Activated naive CD8-positive, alpha-beta T cell treated with anti-CD3 and anti-CD28 coated beads, Interleukin-2, amount 50 U/mL, for 16 hours (primary cell): Measurements from ENCODE around the gene ZNF646.
"Not testable (repeated sequence)": the region's sequence is repeated elsewhere in the genome, so short reads cannot be mapped to it uniquely, and the experiment has no call there.

Experiments used
- DNase-seq: peaks from one replicate; pipeline ENCODE4 v3.0.0-alpha.2; 2020; ENCODE audit warnings: low read depth, low spot score

The ZNF646 gene

GRCh38 chr16:31084584-31085302 lies 10.5 kb downstream of the ZNF646 start:
- no peak for DNase-seq

GRCh38 chr16:31085411-31085810 lies 11.2 kb downstream of the ZNF646 start:
- DNase-seq = no peak

DNA sequence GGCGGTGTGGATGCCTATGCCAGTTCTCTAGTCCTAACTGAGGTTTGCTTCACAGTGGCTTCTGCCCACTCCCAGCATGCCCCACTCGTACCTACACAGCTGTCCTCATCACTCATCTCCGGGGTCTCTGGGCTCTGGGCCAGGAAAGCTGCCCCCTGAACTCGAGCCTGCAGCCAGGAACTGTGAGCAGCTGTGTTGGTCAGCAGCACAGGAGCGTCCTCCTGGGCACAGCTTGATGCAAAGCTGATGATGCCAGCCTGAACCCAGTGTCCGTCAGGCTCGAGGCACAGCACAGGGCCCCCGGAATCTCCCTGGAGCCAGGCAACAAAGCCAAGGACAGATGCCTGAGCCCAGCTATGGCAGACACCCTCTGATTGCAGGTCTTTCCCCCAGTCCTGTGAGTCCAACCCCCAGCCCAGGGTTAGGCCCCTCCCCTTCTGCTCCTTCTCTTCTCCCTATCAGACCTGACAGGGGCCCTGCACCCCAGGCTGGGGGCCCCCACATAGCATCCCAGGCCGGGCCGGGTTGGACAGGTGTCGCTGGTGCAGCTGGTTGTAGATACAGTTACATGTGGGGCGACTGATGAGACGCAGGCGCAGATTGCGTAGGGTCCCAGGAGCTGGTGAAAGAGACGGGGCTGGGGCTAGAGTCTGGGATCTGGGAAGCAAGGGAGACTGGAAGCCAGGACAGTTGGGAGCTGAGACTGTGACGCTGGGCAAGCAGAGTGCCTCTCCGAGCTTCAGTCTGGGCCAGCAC lies 11.8 kb downstream of the ZNF646 start:
- no peak for DNase-seq

- no peak for DNase-seq
Observed at GRCh38 chr16:31086629-31086906, 12.3 kb downstream of the ZNF646 start.

- no peak for DNase-seq
Observed at GRCh38 chr16:31087481-31087880, 13.3 kb downstream of the ZNF646 start.

DNA sequence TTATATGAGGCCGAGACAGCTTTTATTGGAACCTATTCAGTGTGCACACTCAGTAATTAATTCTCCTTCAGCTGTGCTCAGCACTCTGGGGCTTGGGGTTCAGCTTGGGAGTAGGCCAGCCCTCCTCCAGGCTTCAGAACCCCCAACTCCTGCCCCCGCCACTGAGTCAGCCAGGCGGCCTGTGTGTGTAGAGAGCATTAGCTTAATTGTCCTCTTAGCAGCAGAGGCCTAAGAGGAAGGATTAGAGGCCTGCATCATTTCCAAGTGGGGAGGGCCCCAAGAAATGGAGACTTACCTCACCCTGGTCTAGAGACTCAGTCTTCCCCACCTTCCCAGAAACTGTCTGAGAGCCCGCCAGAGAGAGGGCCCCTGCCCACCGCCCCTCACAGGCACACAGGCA lies 13.7 kb downstream of the ZNF646 start:
- DNase-seq = no peak

- DNase-seq = no peak
Observed at GRCh38 chr16:31088459-31089183, 14.4 kb downstream of the ZNF646 start, which contains the start of gene PRSS53. PRSS53 (minus strand) TSS chr16:31088943; CDS start chr16:31088809, 134 bp downstream.

DNA sequence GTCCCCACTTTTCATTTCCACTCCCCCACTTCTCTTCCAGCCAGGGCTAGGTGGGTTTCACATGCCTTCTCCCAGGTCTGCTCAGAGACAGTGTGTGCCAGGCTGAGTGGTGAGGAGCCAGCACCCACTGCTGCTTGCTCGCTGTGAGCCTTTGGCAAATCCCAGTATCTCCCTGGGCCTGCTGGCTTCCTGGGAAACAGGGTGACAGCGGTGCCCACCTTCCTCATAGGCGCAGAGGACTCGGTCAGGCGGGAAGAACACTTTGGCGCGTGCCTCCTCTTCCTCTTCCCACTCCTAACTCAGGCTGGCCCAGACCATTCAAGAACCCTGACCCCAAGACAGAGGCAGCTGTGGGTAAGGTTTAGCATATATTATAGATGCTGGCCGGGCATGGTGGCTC lies 15.0 kb downstream of the ZNF646 start:
- no peak for DNase-seq

DNA sequence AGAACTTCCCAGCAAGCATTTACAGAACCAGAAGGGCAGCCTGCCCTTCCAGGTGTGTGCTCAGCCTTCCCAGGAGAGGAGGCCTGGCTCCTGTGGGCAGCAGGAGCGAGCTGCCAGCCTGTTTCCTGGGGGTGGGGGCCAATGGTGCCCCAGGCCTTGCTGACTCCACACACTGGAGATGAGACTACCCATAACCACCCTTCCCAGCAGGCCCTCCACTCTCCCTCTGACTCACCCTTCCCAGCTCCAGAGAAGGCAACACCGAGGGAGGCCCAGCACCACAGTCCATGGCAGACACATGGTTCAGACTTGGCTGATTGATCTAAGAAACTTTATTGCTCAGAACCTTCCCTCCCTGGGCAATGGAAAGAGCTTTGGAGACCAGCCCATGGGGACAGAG lies 16.3 kb downstream of the ZNF646 start:
- no peak for DNase-seq

GRCh38 chr16:31092330-31092729 lies 18.1 kb downstream of the ZNF646 start:
- DNase-seq = no peak

DNA sequence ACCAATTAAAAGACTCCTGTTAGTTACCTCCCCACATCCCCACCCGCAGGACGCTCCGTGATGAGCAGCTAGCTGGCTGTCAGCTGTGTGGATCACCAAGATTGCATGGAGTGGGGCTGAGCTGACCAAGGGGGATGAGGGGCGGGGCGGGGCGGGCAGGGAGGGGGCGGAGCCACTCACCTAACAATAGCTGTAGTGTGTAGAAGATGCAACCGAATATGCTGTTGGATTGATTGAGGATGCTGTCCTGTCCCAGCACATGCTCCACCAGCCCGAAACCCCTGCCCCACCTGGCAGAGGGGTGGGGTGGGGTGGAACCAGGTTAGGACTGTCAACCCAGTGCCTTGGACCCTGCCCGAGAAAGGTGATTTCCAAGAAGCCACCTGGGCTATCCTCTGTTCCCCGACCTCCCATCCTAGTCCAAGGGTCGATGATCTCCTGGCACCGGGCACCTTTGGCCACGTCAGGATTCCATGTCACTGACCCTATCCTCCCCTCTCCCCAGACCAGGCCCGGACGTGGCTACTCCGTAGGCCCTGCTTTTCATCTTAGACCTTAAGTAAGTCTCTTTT lies 19.0 kb downstream of the ZNF646 start:
- DNase-seq = no peak

DNA sequence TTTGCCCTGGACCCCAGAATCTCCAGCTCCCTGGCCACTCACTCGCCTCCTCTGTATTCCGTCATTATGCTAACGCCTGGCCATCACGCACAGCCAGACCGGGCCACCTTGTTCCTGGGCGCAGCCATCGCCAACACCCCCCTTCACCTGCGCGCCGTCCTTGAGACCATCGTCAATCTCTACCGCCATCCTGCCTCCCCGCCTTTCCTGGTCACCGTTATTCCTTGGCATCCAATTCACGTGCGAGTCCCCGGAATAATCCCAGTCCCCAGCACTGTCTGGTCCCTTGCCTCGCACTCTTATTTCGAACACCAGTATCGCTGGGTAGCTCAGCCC lies 19.8 kb downstream of the ZNF646 start:
- DNase-seq = no peak

- DNase-seq = peak; percentile 59
Observed at GRCh38 chr16:31094424-31095120, 20.4 kb downstream of the ZNF646 start, which contains the start of gene VKORC1. VKORC1 (minus strand) TSS chr16:31094797; CDS start chr16:31094729, 68 bp downstream.

DNA sequence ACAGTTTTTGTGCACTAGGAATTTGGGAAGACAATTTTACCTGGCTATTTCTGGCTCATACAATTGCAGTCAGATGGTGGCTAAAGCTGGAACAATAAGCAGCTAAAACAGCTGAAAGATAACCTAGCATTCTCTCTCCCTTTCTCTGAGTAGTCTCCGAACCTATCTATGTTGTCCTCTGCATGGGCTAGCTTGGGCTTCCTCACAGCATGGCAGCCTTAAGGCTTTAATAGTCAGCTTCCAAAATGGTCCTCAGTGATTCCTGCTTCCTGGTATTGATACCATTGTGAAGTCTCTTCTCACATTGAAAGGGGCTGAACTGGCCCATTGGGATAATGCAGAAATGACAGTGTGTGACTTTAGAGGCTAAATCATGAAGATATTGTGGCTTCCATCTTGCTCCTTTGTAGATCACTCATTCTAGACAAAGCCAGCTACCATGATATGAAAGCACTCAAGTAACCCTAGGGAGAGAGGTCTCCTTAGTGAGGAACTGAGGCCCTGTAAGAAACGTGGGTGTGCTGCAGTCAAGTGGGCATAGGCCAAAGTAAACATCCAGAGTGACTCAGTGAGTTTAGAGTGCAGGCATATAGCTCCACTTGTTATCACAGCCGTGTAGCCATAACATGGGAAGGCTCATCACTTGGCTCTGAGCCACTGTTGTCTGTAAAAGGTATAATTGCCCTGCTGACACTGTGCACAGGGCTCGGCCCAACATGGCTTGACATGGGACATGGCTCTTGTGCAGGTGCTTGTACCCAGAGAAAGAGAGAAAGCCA lies 25.8 kb downstream of the ZNF646 start:
- no peak for DNase-seq

DNA sequence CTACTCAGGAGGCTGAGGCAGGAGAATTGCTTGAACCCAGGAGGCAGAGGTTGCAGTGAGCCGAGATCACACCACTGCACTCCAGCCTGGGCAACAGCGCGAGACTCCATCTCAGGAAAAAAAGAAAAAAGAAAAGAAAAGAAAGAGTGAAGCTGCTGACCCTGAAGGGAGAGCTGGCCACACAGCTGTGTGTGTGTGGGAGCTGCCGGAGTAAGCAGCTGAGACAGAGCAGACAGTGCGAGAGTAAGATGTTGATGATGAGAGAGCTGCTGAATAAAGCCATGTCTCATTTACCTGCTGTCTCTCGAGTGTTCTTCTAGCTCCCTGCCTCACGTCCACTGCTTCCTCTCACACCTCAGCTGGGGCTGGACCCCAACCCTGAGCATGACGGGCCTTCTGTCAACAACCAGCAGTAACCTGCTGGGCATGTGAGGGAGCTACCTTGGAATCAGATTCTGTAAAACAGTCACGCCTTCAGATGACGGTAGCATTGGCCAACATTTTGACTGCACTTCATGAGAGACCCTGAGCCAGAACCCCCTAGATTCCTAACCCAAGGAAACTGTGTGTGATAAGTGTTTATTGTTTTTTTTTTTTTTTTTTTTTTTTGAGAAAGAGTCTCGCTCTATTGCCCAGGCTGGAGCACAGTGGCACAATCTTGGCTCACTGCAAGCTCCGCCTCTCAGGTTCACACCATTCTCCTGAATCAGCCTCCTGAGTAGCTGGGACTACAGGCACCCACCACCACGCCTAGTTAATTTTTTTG lies 26.8 kb downstream of the ZNF646 start:
- DNase-seq = not testable (repeated sequence)

DNA sequence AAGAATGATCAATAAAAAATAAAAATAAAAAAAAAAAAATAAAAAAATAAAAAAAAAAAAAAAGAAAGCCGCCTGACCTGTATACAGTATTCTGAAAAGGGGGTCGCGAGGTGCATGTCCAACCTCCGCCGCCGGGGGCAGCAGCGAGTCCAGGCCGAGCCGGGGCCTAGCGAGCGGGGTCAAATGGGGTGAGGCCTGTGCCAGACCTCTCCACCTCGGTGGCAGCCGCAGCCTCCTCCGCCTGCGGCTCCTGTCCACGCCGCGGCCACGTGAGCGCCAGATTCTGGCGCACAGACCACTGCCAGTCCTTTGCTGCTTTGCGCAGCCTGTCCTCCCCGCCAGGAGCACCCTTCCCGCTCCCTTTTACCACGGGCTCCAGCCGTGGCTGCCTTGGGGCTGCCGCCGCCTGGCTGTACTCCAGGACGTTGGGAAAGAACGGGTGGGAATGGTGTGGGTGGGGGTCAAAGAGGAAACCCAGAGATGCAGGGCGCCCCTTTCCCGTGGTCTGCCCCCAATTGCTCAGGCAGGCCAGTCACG lies 31.5 kb downstream of the ZNF646 start:
- DNase-seq = peak; percentile 67

- no peak for DNase-seq
Observed at GRCh38 chr16:31106509-31107464, 32.6 kb downstream of the ZNF646 start.

DNA sequence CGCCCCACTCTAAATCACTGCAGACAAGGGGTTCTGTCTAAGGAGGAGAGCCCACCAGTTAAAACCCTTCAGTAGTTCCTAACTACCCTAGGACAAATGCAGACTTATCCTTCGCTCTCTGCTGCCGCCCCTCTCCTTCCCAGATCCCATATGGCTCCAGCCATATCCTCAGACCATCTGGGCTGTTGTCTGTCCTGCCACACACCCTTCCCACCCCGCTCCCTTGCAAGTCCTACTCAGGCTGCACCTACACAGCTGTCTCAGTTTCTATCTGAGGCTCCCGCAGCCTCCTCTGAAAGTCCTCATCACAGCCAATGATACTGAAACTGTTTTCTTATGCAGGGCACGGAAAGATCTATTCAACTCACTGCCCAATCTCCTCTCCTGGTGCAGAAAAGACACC lies 33.2 kb downstream of the ZNF646 start:
- no peak for DNase-seq
